Measurements from ENCODE around the gene NANOGP8.
"Not testable (repeated sequence)": the region's sequence is repeated elsewhere in the genome, so short reads cannot be mapped to it uniquely, and the experiment has no call there.

Gene NANOGP8, protein sequence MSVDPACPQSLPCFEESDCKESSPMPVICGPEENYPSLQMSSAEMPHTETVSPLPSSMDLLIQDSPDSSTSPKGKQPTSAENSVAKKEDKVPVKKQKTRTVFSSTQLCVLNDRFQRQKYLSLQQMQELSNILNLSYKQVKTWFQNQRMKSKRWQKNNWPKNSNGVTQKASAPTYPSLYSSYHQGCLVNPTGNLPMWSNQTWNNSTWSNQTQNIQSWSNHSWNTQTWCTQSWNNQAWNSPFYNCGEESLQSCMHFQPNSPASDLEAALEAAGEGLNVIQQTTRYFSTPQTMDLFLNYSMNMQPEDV

DNA sequence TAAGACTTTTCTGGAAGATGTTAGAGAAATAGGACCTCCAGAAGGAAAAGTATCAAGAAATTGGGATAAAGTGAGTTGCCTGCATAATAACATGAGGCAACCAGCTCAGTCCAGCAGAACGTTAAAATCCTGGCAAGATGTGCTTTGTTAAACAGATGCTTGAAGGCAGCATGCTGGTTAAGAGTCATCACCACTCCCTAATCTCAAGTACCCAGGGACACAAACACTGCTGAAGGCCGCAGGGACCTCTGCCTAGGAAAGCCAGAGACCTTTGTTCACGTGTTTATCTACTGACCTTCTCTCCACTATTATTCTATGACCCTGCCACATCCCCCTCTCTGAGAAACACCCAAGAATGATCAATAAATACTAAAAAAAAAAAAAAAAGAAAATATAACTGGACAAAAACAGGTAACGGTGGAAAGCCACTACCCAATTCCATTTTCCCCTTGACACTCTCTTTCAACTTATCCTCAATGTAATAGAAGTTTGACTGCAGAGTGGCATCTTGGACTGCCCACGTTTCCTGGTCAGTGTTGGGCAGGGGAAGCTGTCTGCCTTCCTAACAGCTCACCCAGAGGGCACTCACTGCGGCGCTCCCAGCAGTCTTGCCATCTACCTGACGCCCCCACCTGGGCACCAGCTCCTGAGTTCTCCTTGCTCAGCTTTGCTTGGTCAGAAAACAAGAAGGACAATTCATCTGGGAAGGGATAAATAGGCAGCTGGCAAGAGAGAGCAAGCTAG is at the start of gene NANOGP8:
TSS of gene NANOGP8 (minus strand) at position 120 of the 744 bp plus-strand sequence. CDS start 185 bp downstream, outside the sequence.
- DNase-seq, result not testable (repeated sequence)

DNA sequence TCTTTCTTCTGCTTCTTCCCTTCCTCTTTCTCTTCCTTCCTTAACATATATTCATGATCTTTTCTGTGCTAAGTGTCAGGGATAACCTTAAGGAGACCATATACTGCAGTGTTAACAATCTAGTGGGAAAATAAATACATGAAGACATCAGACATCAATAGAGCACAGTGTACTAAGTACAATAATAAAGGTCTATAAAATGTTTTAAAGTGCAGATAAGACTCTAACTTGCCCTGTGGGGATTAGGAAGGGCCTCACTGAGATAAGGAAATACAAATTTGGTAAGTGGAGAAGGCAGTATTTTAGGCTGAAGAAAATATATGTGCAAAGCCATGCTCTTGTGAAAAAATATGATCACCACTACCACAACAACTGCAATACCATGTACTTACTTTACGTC is 49.2 kb upstream of the NANOGP8 start:
- no peak for DNase-seq

DNA sequence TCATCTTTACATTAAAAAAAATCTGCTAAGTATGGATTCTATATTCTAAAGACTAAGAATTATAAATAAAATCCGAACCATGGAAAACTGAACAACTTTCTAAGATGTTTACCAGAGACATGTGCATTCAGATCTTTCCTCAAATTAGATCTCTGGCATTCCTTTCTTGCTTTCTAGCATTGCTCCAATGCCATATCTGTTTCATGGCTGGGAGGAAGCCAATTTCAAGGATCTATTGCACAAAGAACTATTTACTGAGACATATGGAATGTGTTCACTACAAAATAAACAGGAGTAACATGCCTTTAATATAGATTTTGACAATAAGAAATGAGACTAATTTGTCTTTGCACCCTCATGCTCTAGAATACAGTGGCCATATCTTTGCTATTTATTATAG is 45.1 kb upstream of the NANOGP8 start:
- no peak for DNase-seq

DNA sequence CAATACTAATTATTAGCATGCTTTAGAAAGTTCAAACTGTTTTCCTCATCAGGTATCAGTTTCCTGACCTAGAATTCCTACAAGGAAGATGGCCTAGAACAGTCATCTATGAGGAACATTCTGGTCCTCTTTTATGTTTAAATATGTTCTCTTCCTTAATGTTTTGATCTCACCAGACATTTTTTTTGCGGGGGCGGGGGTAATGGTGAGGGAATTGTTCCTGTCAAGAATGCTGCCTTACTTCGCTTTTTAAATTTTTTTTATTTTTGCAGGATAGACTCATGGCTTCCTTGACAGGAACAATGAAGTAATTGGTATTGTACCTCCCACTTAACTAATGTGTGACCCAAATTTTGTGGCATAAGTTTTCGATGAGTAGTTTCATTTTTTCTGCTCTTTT is 44.3 kb upstream of the NANOGP8 start:
- DNase-seq, result no peak

DNA sequence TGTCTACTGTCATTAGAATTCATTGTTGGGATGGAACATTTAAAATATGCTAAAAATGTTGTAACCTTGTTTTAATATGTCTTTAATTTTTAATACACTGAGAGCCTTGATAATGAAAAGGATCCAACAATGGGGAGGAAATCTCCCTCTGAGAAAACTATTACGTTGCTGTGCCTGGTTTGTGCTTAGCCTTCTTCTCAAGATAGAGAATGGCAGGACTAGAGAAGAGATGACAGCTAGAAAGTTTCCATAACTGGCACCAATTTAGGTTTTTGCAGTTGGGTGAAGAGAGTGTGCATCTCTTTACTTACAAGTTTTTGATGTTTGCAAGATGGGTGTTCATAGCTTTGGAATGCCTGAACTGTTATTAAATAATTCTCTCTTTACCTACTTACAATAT is 42.6 kb upstream of the NANOGP8 start:
- DNase-seq, result no peak

DNA sequence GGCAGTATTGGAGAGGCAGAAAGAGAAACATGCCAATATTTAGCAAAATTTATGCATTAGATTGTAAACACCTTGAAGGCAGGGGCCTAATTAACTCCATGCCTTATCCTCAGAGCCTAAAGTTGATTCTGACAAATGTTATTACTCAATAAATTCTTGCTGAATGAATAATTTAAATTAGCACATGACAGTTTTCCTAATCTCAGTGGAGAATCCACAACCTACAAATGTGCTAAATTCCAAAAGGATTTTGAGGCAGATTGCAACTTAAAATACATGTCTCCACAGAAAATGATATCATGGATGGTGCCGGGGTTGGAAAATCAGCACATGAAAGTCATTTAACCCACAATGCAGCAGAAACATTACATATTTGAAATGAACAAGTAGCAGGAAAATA is 41.1 kb upstream of the NANOGP8 start:
- no peak for DNase-seq

DNA sequence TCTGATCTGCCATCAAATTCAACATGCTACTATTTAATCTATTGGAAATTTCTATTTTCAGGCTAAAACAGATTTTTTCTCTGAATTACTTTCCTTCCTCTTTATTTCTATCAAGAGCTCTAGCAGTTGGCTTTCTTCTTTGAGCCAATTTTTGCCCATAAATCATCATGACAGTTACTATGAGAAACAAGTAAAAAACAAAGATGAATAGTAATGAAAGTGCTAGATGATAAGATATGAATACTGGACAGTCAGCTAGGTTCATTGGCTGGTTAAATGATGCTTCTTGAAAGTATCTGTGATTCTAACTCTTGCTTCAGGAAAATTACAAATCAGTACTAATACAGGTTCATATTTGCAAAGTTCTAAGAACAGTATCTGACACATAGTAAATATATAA is 38.6 kb upstream of the NANOGP8 start:
- no peak for DNase-seq

DNA sequence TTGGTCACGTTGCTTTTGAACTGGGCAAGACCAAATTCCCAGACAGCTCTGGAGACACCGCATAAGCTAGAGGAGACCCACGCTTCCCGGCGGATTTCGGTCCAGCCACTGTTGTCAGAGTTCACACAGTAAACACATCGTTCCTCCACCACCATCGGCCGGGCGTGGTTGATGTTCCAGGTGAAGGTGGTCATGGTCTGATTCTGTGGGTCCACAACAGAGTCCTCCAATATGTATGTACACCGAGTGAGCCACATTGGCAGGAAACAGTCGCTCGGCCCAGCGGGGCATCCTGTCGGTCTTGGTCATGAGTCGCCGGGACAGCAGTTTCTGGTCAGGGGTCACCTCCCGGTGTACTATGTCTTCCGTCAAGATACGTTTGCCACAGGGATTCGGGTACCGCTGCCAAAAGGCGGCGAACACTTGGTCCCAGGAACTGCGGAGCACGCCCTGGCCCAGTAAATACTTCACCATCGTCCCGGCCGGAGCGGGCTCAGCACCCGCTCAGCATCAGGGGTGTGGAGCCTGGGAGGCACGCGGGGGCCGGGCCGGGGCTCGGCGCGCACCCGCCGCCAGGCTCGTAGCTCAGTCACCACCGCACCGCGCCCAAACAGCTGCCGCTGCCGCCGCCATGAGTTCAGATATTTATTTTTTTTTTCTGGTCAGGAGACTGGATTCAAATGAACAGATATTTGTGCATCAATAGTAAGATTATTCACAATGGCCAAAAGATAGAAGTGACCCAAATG is 36.7 kb upstream of the NANOGP8 start:
- DNase-seq, result no peak

DNA sequence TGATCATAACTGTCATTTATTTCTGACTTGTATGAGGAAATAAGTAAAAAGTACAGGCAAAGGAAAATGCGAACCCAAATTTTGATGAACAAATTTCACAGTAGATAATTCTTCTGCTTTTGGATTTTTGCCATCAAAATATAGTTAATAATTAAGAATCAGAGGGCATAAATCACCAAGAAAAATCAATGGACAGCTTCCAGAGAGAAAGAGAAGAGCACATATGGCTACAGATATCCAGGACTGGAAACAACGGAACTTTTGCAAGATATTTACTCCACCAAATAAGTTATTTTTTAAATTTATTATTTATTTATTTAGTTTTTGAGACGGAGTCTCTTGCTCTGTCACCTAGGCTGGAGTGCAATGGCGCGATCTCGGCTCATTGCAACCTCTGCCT is 35.1 kb upstream of the NANOGP8 start:
- DNase-seq, result no peak

DNA sequence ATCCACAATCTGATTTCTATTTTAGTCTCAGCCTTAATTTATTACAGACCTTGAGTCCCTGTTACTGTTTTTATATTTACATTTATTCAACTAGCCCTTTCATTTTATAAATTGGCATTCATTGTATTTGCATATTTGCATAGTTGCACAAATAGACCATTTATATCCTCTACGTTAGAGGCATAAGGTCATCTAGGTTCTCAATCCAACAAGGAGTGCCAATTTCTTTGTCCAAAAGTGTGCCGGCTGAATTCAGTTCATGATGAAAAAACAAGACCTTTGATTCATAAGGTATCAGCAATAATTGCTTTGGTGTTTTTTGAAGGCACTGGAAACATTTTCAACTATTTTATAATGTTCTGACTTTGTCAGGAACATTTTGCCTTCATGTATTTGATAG is 33.9 kb upstream of the NANOGP8 start:
- no peak for DNase-seq

DNA sequence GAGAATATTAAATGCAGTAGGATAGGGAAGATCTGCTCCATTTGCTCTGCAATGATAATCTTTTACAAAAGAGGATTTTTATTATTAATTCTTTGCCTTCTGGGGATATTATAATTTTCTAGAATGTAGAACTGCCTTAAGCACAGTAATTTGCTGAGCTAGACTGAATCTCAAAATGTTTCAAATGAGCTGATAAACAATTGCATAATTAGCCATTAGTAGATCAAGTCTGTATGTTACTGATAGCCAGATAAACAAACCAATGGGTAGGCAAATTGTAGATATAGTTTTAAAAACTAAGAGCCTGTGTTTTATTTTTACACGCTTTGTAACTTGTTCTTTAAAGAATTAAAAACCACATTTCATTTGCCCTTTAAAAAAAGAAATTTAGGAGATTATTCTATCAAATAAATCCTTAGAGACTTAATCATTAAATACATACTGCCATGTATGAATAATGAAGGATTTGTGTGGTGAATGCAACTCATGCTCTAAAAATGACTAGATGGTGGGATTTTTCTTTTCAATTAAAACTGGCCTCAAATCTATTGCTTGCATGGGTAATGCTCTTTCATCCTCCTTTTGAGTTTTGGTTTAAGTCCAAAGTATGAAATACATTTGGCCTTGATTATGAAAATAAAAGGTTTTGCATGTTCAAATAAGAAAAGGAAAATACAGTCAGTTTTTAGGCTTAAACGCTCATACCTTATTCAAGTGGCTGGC is 32.6 kb upstream of the NANOGP8 start:
- DNase-seq, result no peak

DNA sequence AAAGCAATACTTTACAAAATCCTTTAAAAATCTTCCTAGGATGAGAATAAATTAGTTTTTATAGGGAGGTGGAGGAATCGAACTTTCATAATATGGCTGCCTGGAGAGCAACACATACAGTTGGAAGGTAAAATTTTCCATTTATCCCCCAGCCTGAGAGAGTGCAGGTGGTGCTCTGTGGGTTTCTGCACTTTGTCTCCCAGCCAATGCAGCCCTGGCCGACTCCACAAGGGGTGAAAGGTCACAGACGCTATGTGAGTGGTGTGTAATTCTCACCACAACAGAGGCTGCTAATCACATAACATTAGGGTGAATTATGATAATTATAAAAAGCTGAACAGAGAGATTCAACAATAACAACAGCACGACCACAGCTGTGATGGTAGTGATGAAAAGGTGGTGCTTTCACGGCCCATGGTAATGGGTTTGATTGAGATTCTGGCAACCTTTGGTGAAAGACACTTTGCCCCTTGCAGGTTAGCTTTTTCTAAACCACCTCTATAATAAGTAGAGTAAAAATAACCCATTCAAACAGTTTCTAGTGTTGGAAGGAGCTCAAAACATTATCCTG is 30.1 kb upstream of the NANOGP8 start:
- DNase-seq, result no peak

DNA sequence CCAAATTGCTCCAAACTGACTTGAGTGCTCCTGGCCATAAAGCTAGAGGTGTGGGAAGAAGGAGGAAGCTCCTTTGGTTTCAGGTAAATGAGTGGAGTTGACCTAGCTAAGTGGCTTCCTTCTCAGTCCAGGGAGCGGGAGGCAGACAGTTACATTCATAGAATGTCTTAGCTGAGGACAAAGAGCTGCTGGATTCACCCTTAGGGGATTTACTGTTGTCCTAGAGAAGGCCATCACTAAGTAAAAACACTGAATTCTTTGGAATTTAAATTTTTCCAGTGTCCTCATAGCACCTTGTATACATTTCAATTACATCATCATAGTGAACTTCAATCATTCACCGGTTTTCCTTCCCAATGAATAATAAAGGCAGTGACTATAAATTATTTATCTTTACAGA is 27.3 kb upstream of the NANOGP8 start:
- no peak for DNase-seq

DNA sequence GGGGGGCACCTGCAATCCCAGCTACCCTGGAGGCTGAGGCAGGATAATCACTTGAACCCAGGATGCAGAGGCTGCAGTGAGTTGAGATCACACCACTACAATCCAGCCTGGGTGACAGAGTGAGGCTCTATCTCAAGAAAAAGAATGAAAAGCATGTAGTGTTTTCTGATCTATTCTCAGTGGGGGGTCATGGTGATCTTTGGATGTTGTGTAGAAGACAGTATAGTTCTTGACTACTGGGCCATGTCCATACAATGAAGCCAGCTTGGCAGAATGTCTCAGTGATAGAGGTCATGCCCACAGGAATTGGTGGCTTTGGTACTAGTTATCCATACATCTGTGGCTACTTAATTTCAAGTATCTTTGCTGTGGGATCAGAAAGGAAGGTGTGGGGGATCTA is 26.8 kb upstream of the NANOGP8 start:
- no peak for DNase-seq

DNA sequence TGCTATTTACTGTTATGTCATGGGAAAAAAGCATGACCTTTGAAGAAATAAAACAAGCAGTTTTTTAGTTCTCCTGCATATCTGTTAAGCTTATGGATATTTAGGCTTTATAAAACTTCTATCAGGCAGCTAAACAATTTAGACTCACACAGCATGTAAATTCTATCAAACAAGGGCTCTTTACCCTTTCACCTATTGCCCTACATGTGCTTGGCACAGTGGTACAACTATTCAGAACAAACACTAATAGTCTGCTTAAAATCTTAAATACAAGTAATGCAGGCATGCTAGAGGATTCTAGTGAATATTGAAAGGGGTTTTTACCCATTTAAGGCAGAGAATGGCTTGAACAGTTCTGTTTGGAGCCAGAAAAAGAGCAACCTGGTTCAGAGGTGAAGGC is 23.4 kb upstream of the NANOGP8 start:
- DNase-seq, result no peak

DNA sequence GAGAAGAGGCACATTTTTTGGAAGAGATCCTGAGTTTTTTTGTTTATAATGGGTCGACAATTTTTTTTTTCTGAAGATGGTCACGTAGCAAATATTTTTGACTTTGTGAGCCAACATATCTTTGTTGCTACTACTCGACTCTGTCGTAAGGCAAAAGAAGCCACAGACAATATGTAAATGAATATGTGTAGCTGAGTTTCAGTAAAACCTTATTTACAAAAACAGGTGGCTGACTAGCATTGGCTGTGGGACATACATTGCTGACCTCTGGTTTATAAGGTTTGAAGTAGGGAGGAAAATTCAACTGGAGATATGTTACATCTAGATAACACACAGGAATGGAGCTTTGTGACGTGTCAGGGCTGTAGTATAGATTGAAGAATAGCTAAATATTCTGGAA is 22.5 kb upstream of the NANOGP8 start:
- no peak for DNase-seq

DNA sequence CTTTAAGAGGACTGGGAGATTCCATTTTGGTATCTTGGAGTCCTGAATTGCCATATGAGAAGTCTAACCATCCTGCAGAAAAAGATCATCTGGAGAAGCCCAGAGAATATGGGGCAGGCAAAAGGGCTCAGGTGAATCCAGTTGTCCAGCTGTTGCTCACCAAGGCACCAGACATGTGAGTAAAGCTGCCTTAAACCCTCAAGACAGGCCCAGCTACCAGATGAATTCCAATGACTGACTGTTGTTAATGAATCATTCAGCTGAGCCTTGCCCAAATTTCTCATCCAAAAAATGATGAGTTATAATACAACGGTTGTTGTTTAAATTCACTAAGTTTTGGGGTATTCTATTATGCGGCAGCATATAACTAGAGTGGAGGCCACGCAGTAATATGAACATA is 22.0 kb upstream of the NANOGP8 start:
- DNase-seq, result no peak

DNA sequence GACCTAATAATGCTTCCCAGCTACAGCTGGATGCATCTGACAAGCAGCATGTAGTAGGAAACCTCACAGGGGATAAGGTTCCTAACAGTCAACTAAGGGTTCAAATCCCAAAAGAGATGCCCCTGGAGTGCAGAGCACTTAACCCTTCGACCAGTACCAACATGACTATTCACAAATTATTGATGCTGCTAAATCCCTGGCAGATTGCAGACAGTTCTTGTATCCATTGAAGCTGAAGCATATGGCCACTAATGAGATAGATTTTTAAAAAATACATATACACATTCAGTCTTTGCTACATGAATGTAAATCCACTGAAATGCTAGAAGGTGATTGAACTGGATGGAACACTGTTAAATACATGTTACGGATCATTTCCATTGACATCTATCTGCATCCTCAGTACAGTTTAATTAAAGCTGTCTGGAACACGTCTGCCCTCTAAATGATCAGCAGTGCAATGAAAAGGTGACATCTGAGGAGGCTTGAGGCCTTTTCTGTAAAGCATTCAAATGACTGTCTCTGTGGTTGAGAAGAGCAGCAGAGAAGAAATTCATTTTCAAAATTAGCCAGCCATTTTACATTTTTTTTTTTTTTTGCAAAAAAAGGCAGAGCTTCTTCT is 19.5 kb upstream of the NANOGP8 start:
- DNase-seq, result no peak

DNA sequence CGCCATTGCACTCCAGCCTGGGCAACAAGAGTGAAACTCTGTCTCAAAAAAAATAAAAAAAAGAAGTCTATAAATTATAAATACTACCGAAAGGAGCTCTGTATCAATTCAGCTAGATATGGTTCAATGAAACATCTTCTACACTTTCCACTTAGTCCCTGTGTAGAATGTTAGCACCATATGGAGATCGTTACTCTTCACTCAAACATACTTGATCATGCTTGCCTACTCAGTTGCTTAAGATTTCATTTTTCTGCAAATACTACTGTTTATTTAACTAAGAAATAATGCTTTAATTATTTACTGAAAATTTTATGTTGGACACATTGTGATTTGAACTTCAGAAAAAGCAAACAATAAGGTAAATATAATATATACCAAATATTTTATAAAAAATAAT is 17.1 kb upstream of the NANOGP8 start:
- DNase-seq, result no peak

DNA sequence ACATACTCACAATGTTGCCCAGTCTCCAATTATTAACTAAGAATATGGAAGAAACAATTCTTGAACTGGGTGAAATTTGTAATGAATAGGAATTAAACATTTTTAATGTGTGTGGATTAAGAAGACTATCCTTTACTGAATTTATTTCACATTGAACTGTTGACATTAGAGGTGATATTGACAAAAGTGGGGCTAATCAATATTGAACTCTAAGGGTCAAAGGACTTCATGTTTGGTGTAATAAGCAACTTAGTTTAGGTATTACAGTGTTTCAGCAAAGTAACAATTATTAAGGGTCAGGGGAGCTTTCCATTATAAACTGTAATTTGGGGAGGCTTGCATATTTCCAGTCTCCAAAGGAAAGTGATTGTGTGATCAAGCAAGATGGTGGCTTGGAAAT is 16.2 kb upstream of the NANOGP8 start:
- DNase-seq, result no peak

DNA sequence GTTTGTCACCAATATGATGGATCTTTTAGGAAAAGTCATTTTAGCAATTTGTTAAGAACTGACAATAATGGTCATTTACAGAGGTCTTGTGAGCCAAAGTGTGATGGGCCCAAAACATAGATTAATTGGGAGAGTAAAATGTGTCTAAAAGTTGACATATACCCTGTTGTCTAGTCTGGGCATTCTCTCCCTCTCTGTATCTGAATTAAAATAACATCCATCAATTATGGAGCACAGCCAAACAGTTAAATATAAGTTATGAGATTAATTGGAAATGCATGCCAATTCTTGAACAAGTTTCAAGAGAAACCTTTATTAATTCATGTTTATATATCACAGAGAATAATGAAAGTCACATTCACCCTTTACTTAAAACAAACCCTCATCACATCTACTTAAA is 13.6 kb upstream of the NANOGP8 start:
- no peak for DNase-seq

DNA sequence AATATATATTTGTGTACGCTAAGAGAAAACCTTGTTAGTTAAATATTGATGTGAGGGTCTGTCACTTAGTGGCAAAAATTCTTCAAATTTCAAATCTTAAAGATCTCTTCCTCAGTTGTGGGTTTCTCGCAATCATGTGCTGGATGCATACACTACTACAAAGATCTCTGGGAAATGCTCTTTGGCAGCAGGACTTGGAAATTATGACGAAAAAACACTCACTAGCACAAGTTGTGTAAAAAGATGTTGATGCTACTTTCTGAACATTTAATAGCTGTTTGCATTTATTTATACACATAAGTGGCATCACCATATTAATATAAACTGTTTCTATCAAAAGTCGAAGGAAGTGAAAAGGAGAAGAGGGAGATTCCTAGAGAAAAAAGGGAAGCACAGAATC is 10.8 kb upstream of the NANOGP8 start:
- DNase-seq, result no peak

DNA sequence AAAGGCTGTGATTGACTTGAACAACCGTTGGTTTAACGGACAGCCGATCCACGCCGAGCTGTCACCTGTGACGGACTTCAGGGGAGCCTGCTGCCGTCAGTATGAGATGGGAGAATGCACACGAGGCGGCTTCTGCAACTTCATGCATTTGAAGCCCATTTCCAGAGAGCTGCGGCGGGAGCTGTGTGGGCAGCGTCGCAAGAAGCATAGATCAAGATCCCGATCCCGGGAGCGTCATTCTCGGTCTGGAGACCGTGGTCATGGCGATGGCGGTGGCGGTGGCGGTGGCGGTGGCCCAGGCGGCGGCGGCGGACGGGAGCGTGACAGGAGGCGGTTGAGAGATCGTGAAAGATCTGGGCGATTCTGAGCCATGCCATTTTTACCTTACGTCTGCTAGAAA is 7.8 kb upstream of the NANOGP8 start:
- DNase-seq, result no peak
